H1 (cell line): ENCODE results near the gene MFNG. TPM values are rescaled to one million over a fixed set of nuclear protein-coding genes. Genes with fewer than 3 reads are reported as not detected.
"Not testable (repeated sequence)": the region's sequence is repeated elsewhere in the genome, so short reads cannot be mapped to it uniquely, and the experiment has no call there.

Experiments used
- CTCF ChIA-PET: fragments of 300-600 bp; sonication (Branson Sonifier 250); formaldehyde crosslinking; loops from one replicate; lab custom pipeline; 2021; ENCODE audit not compliant: partially characterized antibody; lab: Charles Lee
- POLR2A ChIA-PET: fragments of 300-600 bp; sonication (Branson Sonifier 250); formaldehyde crosslinking; loops from one replicate; lab custom pipeline; 2021; ENCODE audit warnings: inconsistent platforms; ENCODE audit not compliant: partially characterized antibody; lab: Charles Lee
- DNase-seq, 2 experiments: peaks; one replicate each; pipeline versions ENCODE4 v3.0.0 to v3.0.0-alpha.2; 2010 to 2022; ENCODE audit warnings: low spot score in 2 of 2, low read depth in 1 of 2, mixed read lengths in 1 of 2
- FAIRE-seq: peaks from 2 replicates; lab custom pipeline; 2011; peaks lifted over from hg19 to GRCh38; lab: Jason Lieb, UNC
- H2AFZ ChIP-seq: 2 replicates; pipeline ENCODE4 v1.8.1; 2012; ENCODE audit warnings: low read length, inconsistent platforms
- H2AK5ac ChIP-seq: 2 replicates; pipeline ENCODE4 v1.6.1; 2013; ENCODE audit warnings: low read depth, low read length
- H2BK120ac ChIP-seq: replicated peaks from 2 replicates; pipeline ENCODE3; 2013; ENCODE audit warnings: low read depth, low read length, inconsistent platforms
- H2BK12ac ChIP-seq: 2 replicates; pipeline ENCODE4 v1.6.1; 2013; ENCODE audit warnings: low read depth, low read length
- H2BK15ac ChIP-seq: 2 replicates; pipeline ENCODE4 v1.6.1; 2013; ENCODE audit warnings: low read length
- H2BK20ac ChIP-seq: 2 replicates; pipeline ENCODE4 v1.6.1; 2013; ENCODE audit warnings: low read length
- H2BK5ac ChIP-seq: 2 replicates; pipeline ENCODE4 v1.6.1; 2013; ENCODE audit warnings: low read depth, low read length
- H3K14ac ChIP-seq: 2 replicates; pipeline ENCODE4 v1.6.1; 2013; ENCODE audit warnings: inconsistent platforms; ENCODE audit not compliant: insufficient read length
- H3K18ac ChIP-seq: 2 replicates; pipeline ENCODE4 v1.6.1; 2013; ENCODE audit warnings: low read length; ENCODE audit errors: extremely low read depth
- H3K23ac ChIP-seq: 2 replicates; pipeline ENCODE4 v1.6.1; 2013; ENCODE audit warnings: inconsistent platforms; ENCODE audit not compliant: insufficient read length
- H3K23me2 ChIP-seq: 2 replicates; pipeline ENCODE4 v1.6.1; 2013; ENCODE audit warnings: low read depth, low read length
- H3K27ac ChIP-seq: 2 replicates; pipeline ENCODE4 v1.6.1; 2011; ENCODE audit warnings: low read depth, low read length, inconsistent platforms
- H3K27me3 ChIP-seq, 4 experiments: replicated peaks in 1 of 4; 1 replicate in 1 of 4; 2 replicates in 3 of 4; pipeline versions ENCODE4 v1.6.1 to v1.8.1; 2011 to 2013; ENCODE audit warnings: low read length in 3 of 4, mild to moderate bottlenecking in 3 of 4, inconsistent platforms in 2 of 4, mixed read lengths in 2 of 4, moderate library complexity in 1 of 4; ENCODE audit not compliant: control insufficient read depth in 3 of 4, insufficient read depth in 3 of 4; ENCODE audit errors: extremely low read depth in 1 of 4
- H3K36me3 ChIP-seq, 4 experiments: 2 replicates each; pipeline versions ENCODE4 v1.6.1 to v1.8.1; 2011 to 2013; ENCODE audit warnings: mild to moderate bottlenecking in 4 of 4, low read length in 3 of 4, moderate library complexity in 2 of 4, control low read depth in 1 of 4, inconsistent platforms in 1 of 4; ENCODE audit not compliant: insufficient read depth in 4 of 4, control insufficient read depth in 2 of 4
- H3K4ac ChIP-seq: replicated peaks from 2 replicates; pipeline ENCODE3; 2013; ENCODE audit warnings: low read length, low read depth, mixed read lengths, inconsistent platforms; ENCODE audit not compliant: insufficient read length
- H3K4me1 ChIP-seq, 4 experiments: replicated peaks in 1 of 4; 1 replicate in 1 of 4; 2 replicates in 3 of 4; pipeline versions ENCODE4 v1.6.1 to v1.8.1; 2011 to 2013; ENCODE audit warnings: low read length in 3 of 4, inconsistent platforms in 2 of 4, mixed read lengths in 1 of 4; ENCODE audit not compliant: insufficient read depth in 4 of 4, control insufficient read depth in 3 of 4
- H3K4me2 ChIP-seq, 2 experiments: 2 replicates each; pipeline versions ENCODE4 v1.6.1 to v1.8.1; 2011 to 2013; ENCODE audit warnings: low read depth in 2 of 2, low read length in 2 of 2, control low read depth in 1 of 2, inconsistent platforms in 1 of 2, mild to moderate bottlenecking in 1 of 2; ENCODE audit not compliant: insufficient read depth in 1 of 2
- H3K4me3 ChIP-seq, 4 experiments: fragments of 200-600, 300-600 bp in 1 of 4; sonication (generic), shearing (Covaris generic), sonication (Bioruptor Twin) in 1 of 4; 2 replicates each; pipeline versions ENCODE4 v1.5.1 to v1.8.1; 2011 to 2016; ENCODE audit warnings: low read length in 4 of 4, low read depth in 3 of 4, control low read depth in 2 of 4, inconsistent platforms in 2 of 4, mild to moderate bottlenecking in 2 of 4, mixed read lengths in 1 of 4, moderate library complexity in 1 of 4; ENCODE audit not compliant: insufficient read depth in 2 of 4; ENCODE audit errors: extremely low read depth in 1 of 4
- H3K56ac ChIP-seq: replicated peaks from 2 replicates; pipeline ENCODE3; 2013; ENCODE audit warnings: low read depth, mild to moderate bottlenecking, mixed read lengths, low read length, inconsistent platforms; ENCODE audit not compliant: insufficient read length
- H3K79me1 ChIP-seq: 2 replicates; pipeline ENCODE4 v1.6.1; 2013; ENCODE audit warnings: low read depth, low read length, control low read depth
- H3K79me2 ChIP-seq, 2 experiments: 2 replicates each; pipeline versions ENCODE4 v1.6.1 to v1.8.1; 2012 to 2013; ENCODE audit warnings: low read length in 2 of 2, mild to moderate bottlenecking in 2 of 2, inconsistent platforms in 1 of 2; ENCODE audit not compliant: insufficient read depth in 2 of 2, control insufficient read depth in 1 of 2
- H3K9ac ChIP-seq, 4 experiments: replicated peaks in 1 of 4; 1 replicate in 1 of 4; 2 replicates in 3 of 4; pipeline versions ENCODE4 v1.6.1 to v1.8.1; 2011 to 2013; ENCODE audit warnings: low read depth in 3 of 4, low read length in 3 of 4, control low read depth in 2 of 4, mild to moderate bottlenecking in 2 of 4, moderate library complexity in 2 of 4, inconsistent platforms in 1 of 4; ENCODE audit errors: extremely low read depth in 1 of 4
- H3K9me3 ChIP-seq, 2 experiments: 2 replicates each; pipeline versions ENCODE4 v1.6.1 to v1.8.1; 2012 to 2013; ENCODE audit warnings: mild to moderate bottlenecking in 2 of 2, moderate library complexity in 2 of 2, control low read depth in 1 of 2, inconsistent platforms in 1 of 2, low read depth in 1 of 2, low read length in 1 of 2, mixed read lengths in 1 of 2; ENCODE audit not compliant: insufficient read depth in 2 of 2
- H4K20me1 ChIP-seq, 2 experiments: replicated peaks in 1 of 2; 2 replicates each; pipeline versions ENCODE3 to v1.8.1; 2011 to 2013; ENCODE audit warnings: inconsistent platforms in 2 of 2, low read length in 2 of 2, mild to moderate bottlenecking in 1 of 2; ENCODE audit not compliant: insufficient read depth in 2 of 2, control insufficient read depth in 1 of 2
- H4K5ac ChIP-seq: 2 replicates; pipeline ENCODE4 v1.6.1; 2013; ENCODE audit warnings: low read length, low read depth, mixed read lengths, inconsistent platforms; ENCODE audit not compliant: insufficient read length
- H4K8ac ChIP-seq: 2 replicates; pipeline ENCODE4 v1.8.0; 2013; ENCODE audit warnings: mild to moderate bottlenecking, moderate library complexity, low read length, inconsistent platforms; ENCODE audit not compliant: insufficient read depth; ENCODE audit errors: extremely low read depth
- H4K91ac ChIP-seq: replicated peaks from 2 replicates; pipeline ENCODE3; 2013; ENCODE audit warnings: low read length, mixed read lengths, inconsistent platforms; ENCODE audit not compliant: insufficient read length
- WGBS, 2 experiments: shearing (Covaris generic) in 1 of 2; methylation state at CpG; one replicate each; pipeline versions ENCODE4 v1.1.6 to v1.1.7; 2013 to 2015; ENCODE audit warnings: low lambda C conversion rate in 2 of 2, mixed read lengths in 2 of 2, inconsistent platforms in 1 of 2, low coverage in 1 of 2, missing lambda C conversion rate in 1 of 2; ENCODE audit not compliant: insufficient replicate concordance in 2 of 2, insufficient coverage in 1 of 2, insufficient read length in 1 of 2; ENCODE audit errors: extremely low coverage in 1 of 2, missing lambda C conversion rate in 1 of 2; 5-methylcytosine and 5-hydroxymethylcytosine counted together
- polyA plus RNA-seq, 7 experiments: library from polyadenylated mRNA; depleted of rRNA in 3 of 7; stranded (reverse) in 5 of 7; unstranded in 2 of 7; fragments of >200 nt in 5 of 7; fragments of 200-250 nt in 2 of 7; gene quantifications; 1 replicate in 5 of 7; 2 replicates in 1 of 7; 4 replicates in 1 of 7; pipeline versions ENCODE4 v1.2.1 to v1.2.3, GENCODE V29; 2011 to 2013; ENCODE audit warnings: missing spikeins in 2 of 7, mixed read lengths in 2 of 7
- total RNA-seq: library from RNA; stranded (reverse); fragmentation: NEBNext Ultra II Directional; extraction: Animal tissue kit (Norgen Biotek cat#: 25700); gene quantifications from 2 replicates; pipeline ENCODE4 v1.2.1, GENCODE V29; 2021

MFNG gene
- total and polyA plus RNA-seq, 2 of the 8 experiments (the other 6 are each of a cell fraction or from before 2014, with no cell fraction given) = 1.7 to 5.5 TPM

- WGBS, 2 experiments = 87% methylated on average over 14 of the region's 14 CpGs; no CpG with 5 or more reads in 1 of the 2 experiments
- H2BK5ac ChIP-seq, H2BK120ac ChIP-seq, H3K36me3 ChIP-seq, H3K79me2 ChIP-seq, H2BK20ac ChIP-seq, H3K18ac ChIP-seq, H2AK5ac ChIP-seq, H3K4me1 ChIP-seq, H4K5ac ChIP-seq, H4K91ac ChIP-seq, H3K9ac ChIP-seq, H3K4me3 ChIP-seq, FAIRE-seq, H3K23ac ChIP-seq, H3K27me3 ChIP-seq, H3K4ac ChIP-seq, POLR2A ChIA-PET, H2BK12ac ChIP-seq, H3K14ac ChIP-seq, H3K56ac ChIP-seq, H4K8ac ChIP-seq, DNase-seq, H3K79me1 ChIP-seq, H4K20me1 ChIP-seq, H3K27ac ChIP-seq, H2BK15ac ChIP-seq, H3K9me3 ChIP-seq, H2AFZ ChIP-seq, H3K23me2 ChIP-seq, H3K4me2 ChIP-seq: not testable (repeated sequence)
- CTCF ChIA-PET = interaction anchor here (0.6 to 14.2 kb wide), 3 partner anchors 22 to 176 kb away, joined by 3 to 312 read pairs (median 3); partner anchors contain the start of gene MFNG
These were observed 17.9 kb downstream of the MFNG start for GRCh38 chr22:37468201-37468695.
